Stimulated activated naive B cell treated with anti-CD40 and anti-IgM and Interleukin-4, amounts not matched to agents 10 μg/mL and 1 μg/mL and 100 μg/mL, for 72 hours (primary cell): ENCODE results near the gene C7orf33.
A peak's percentile ranks its signal among the peaks of the same experiment; 100 is the strongest.
"Not testable (repeated sequence)": the region's sequence is repeated elsewhere in the genome, so short reads cannot be mapped to it uniquely, and the experiment has no call there.

Source experiments
- ATAC-seq, 2 donors: fragments of 150-1000 bp; cut with Tn5 transposase; replicated peaks; 2 replicates each; pipeline ENCODE4 v1.10.0; 2021; ENCODE audit warnings: moderate library complexity in 1 of 2
- DNase-seq: peaks from one replicate; pipeline ENCODE4 v3.0.0; 2021
- H3K27ac Mint-ChIP-seq: one replicate; pipeline ENCODE4 v1.8.0; 2022; ENCODE audit warnings: mild to moderate bottlenecking, mixed read lengths
- H3K27me3 Mint-ChIP-seq, 2 donors: one replicate each; pipeline ENCODE4 v1.8.0; 2022; ENCODE audit warnings: mixed read lengths in 2 of 2
- H3K36me3 Mint-ChIP-seq, 2 donors: one replicate each; pipeline ENCODE4 v1.8.0; 2022; ENCODE audit warnings: mixed read lengths in 2 of 2, mild to moderate bottlenecking in 1 of 2
- H3K4me1 Mint-ChIP-seq, 2 donors: one replicate each; pipeline ENCODE4 v1.8.0; 2022; ENCODE audit warnings: mixed read lengths in 2 of 2, mild to moderate bottlenecking in 1 of 2
- H3K4me3 Mint-ChIP-seq, 2 donors: one replicate each; pipeline ENCODE4 v1.8.0; 2022; ENCODE audit warnings: mild to moderate bottlenecking in 2 of 2, mixed read lengths in 2 of 2, moderate library complexity in 1 of 2
- H3K9me3 Mint-ChIP-seq, 2 donors: one replicate each; pipeline ENCODE4 v1.8.0; 2022; ENCODE audit warnings: mixed read lengths in 2 of 2, mild to moderate bottlenecking in 1 of 2

C7orf33 gene

DNA sequence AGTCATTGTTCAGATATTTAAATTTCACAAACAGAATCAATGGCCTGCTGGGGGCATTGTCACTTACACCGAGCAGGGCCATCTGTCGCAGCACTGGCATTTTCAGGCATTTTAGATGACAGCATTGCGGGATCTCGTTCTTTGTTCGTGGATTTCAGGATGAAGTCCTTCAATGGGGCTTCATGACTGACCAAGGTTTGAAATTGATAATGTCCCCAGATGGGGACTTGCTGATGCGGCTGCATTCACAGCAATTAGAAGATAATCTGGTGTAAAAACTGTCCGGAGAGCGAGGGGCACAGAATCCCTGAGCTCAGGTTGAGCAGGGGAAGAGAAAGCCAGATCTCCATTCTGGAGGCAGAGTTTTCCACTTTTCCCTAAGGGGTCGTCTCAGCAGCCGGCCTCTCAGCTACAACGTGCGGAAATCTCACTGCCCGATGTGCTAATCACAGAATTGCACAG, 1.9 kb upstream of the C7orf33 start:
- no peak for ATAC-seq
- peaks cover 34 to 37% of the 10 kb centered on the region in 2 donors for H3K27me3 Mint-ChIP-seq
- peaks cover 0 to 2% of the 10 kb centered on the region in 2 donors for H3K9me3 Mint-ChIP-seq

DNA sequence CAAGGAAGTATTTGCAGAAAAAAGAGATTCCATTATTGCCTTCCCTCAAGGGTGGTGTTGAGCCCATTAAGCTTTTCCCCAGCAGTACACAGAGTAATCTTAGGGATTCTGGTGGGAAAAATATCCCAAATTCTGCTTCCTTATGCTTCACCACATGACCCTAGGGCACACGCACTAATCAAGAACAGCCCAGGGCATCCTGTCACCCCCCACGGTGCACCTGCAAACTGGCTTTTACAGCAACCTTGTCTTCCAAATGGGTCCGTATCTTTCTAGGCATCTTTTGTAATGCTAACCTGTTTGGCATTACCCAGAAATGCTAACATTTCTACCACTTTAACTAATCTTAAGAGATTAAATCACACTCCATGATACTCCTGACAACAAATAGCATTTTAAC, 926 bp upstream of the C7orf33 start:
- Mint-ChIP-seq H3K27ac (peak overlapping the region; percentile 10), H3K9me3 (peaks cover 0 to 2% of the 10 kb centered on the region in 2 donors), H3K27me3 (peaks cover 36 to 37% of the 10 kb centered on the region in 2 donors), H3K36me3 (no peaks in the 10 kb centered on the region), H3K4me3 (no peak overlapping the region), H3K4me1 (peaks cover 9 to 10% of the 10 kb centered on the region in 2 donors)
- ATAC-seq = no peak
- no peak for DNase-seq

More for the DNA sequence above, 1.9 kb upstream of the C7orf33 start:
- no peak for DNase-seq
- Mint-ChIP-seq H3K27ac (no peak overlapping the region), H3K36me3 (no peaks in the 10 kb centered on the region), H3K4me3 (no peak overlapping the region), H3K4me1 (peaks cover 16 to 19% of the 10 kb centered on the region in 2 donors)

DNA sequence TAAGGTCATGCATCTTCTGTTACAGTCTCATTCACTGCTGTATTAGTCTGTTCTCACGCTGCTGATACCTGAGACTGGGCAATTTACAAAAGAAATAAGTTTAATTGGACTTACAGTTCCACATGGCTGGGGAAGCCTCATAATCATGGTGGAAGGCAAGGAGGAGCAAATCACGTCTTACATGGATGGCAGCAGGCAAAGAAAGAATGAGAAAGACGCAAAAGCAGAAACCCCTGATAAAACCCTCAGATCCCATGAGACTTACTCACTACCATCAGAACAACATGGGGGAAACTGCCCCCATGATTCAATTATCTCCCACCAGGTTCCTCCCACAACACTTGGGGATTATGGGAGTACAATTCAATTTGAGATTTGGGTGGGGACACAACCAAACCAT, 5.8 kb downstream of the C7orf33 start:
- ATAC-seq, H3K4me3 Mint-ChIP-seq: not testable (repeated sequence)

DNA sequence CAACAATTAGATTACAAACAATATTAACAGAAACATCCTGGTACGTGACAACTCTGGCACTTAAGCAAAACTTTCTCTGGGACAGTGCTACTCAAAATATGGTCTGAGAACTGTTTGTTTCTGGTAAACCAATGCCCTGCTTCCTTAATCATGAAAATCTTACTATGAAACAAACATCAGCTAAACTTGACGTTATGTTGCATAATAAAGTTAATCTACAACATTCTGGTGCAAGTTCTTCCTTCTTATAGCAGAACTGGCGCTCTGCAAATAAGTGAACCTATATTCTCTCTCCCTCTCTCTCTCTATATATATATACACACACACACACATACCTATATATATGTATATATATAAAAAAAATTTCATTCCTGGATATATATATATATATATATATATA, 7.8 kb downstream of the C7orf33 start:
- Mint-ChIP-seq H3K27me3 (peaks cover 30 to 31% of the 10 kb centered on the region in 2 donors), H3K4me3 (no peak overlapping the region), H3K9me3 (peaks cover 3 to 9% of the 10 kb centered on the region in 2 donors), H3K4me1 (no peaks in the 10 kb centered on the region), H3K36me3 (peaks cover 0 to 6% of the 10 kb centered on the region in 2 donors), H3K27ac (no peak overlapping the region)
- DNase-seq = no peak
- no peak for ATAC-seq

More for the DNA sequence above, 5.8 kb downstream of the C7orf33 start:
- not testable (repeated sequence) for H3K4me1 Mint-ChIP-seq, H3K36me3 Mint-ChIP-seq, H3K27ac Mint-ChIP-seq, DNase-seq, H3K9me3 Mint-ChIP-seq
- peaks cover 28 to 31% of the 10 kb centered on the region in 2 donors for H3K27me3 Mint-ChIP-seq

DNA sequence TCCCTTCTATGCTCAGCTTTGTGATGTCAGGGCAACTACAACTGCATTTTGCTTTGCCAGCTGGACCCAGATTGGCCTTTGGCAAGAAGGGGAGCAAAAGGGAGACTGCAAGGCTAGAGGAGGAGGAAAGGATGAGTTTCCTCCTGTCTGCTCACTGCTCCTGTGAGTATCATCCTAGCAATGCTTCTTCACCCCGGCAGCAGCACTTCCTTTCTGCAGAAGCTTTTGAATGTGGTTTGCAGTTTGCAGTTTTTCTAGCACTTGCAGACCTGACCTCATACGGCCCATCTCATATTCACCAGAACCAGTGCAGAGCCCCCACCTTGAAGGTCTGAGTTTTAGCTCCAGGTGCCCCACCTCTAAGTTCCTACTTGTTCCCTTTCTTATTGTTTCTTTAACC, 14.8 kb downstream of the C7orf33 start:
- Mint-ChIP-seq H3K27ac (no peak overlapping the region), H3K4me1 (no peaks in the 10 kb centered on the region), H3K36me3 (no peaks in the 10 kb centered on the region), H3K27me3 (peaks cover 24 to 30% of the 10 kb centered on the region in 2 donors), H3K4me3 (no peak overlapping the region), H3K9me3 (no peaks in the 10 kb centered on the region)
- DNase-seq (no peak), ATAC-seq (no peak)

DNA sequence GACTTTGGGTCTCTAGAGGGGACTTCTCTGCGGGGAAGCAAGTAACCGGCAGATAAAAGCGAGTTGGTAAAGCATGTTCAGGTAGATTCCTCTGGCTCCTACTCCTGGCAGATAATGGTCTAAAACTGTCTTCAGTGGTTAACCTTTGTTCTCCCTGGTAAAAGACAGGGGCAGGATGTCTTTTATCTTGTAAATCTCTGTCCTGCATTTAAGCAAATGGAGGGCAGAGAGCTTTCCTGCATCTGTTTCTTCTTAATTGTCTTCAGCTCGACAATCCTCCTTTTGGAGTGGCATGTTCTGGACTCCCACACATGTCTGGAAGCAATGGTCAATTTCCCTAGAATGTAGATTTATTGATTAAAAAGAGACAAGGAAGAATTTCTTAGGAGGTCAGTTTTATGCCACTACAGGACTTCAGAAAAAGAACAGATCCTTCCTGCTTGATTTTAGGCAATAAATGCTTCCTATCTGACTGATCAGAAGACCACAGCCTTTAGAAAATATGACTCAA, 16.6 kb downstream of the C7orf33 start:
- Mint-ChIP-seq H3K27me3 (peaks cover 38 to 48% of the 10 kb centered on the region in 2 donors), H3K36me3 (no peaks in the 10 kb centered on the region), H3K4me3 (no peak overlapping the region), H3K9me3 (no peaks in the 10 kb centered on the region), H3K27ac (no peak overlapping the region), H3K4me1 (no peaks in the 10 kb centered on the region)
- DNase-seq = no peak
- no peak for ATAC-seq

DNA sequence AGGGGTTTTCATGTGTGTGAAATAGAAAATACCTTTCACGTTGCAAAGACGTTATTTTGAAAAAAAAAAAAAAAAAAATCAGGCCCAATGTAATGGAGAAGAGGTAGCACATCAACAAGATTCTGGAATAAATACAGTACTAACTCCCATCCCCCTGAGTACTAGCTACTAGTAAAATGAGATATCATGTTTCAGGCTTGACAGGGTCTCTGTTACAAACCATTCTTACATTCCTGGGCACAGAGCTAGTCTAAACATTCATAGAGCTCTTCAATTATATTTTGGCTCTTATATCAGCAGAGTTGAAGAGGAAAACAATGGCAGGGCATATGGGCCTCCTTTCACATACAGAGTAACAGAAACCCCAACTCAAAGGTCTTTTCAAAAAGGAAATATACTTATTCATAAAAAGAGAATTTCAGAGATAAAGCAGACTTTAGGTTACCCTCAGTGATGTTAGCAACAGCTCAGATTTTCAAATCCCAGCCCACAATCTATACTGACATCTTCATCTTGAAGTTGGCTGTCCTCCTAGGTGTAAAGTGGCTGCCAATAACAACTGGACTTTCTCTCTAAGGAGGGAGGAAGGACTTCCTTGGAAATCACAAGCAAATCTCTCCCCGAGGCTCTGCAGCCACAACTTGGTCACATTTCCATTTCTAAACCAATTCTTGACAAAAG, 18.6 kb downstream of the C7orf33 start:
- no peaks in the 10 kb centered on the region for H3K36me3 Mint-ChIP-seq
- peaks cover 35 to 45% of the 10 kb centered on the region in 2 donors for H3K27me3 Mint-ChIP-seq
- H3K4me3 Mint-ChIP-seq = no peak overlapping the region

DNA sequence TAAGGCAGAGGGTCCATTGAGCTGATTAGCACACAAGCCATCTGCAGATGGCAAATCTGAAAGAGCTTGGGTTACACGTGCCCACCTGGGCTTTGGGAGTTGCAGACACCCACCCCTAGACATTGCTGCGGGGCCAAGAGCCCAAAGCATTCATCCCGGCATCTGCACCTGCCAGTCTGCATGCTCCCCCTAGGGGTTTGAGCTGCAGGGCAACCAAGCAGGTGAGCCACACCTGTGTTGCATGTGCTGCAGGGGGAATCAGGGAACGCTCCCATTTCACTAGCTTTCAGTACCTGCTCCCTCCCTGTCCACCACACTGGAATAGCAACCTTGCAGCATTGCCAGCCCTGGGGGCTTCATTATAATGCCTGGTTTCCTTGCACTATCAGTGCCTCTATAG, 21.1 kb downstream of the C7orf33 start:
- no peaks in the 10 kb centered on the region for H3K4me1 Mint-ChIP-seq
- DNase-seq = no peak
- ATAC-seq = no peak
- peaks cover 0 to 2% of the 10 kb centered on the region in 2 donors for H3K9me3 Mint-ChIP-seq
- H3K4me3 Mint-ChIP-seq = no peak overlapping the region
- peaks cover 30 to 36% of the 10 kb centered on the region in 2 donors for H3K27me3 Mint-ChIP-seq
- no peaks in the 10 kb centered on the region for H3K36me3 Mint-ChIP-seq
- no peak overlapping the region for H3K27ac Mint-ChIP-seq

More for the DNA sequence above, 18.6 kb downstream of the C7orf33 start:
- Mint-ChIP-seq H3K4me1 (no peaks in the 10 kb centered on the region), H3K27ac (no peak overlapping the region), H3K9me3 (no peaks in the 10 kb centered on the region)
- ATAC-seq = no peak
- no peak for DNase-seq

DNA sequence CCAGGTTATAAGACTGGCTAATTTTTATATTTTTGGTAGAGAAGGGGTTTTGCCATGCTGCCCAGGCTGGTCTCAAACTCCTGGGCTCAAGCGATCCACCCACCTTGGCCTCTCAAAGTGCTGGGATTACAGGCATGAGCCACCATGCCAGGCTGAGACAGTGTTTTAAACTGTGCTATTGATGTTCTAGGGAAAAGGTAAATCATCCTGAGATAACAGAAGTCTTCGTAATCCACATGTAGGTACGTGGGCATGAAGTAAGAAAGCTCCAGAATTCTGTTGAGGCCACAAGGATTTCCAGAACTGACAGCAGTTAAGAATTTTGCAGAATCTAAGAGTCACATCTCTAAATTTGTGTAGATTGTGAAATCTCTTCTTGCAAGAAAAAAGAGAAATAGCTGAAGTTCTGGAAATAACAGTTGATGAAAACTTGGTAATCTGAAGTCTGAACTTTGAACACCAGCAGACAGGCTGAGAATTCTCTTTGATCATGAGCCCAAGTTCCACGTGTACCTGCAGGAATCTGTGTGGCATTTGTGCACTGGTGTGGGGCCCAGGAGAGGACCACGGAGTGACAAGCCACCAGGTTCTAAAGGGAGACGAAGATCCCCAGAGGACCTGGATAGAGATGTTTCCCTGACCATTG, 24.6 kb downstream of the C7orf33 start:
- Mint-ChIP-seq H3K27ac (no peak overlapping the region), H3K36me3 (peaks cover 2 to 7% of the 10 kb centered on the region in 2 donors), H3K27me3 (peaks cover 46 to 47% of the 10 kb centered on the region in 2 donors), H3K9me3 (peaks cover 8 to 13% of the 10 kb centered on the region in 2 donors), H3K4me3 (no peak overlapping the region), H3K4me1 (peaks cover 0 to 5% of the 10 kb centered on the region in 2 donors)
- ATAC-seq (no peak), DNase-seq (no peak)

DNA sequence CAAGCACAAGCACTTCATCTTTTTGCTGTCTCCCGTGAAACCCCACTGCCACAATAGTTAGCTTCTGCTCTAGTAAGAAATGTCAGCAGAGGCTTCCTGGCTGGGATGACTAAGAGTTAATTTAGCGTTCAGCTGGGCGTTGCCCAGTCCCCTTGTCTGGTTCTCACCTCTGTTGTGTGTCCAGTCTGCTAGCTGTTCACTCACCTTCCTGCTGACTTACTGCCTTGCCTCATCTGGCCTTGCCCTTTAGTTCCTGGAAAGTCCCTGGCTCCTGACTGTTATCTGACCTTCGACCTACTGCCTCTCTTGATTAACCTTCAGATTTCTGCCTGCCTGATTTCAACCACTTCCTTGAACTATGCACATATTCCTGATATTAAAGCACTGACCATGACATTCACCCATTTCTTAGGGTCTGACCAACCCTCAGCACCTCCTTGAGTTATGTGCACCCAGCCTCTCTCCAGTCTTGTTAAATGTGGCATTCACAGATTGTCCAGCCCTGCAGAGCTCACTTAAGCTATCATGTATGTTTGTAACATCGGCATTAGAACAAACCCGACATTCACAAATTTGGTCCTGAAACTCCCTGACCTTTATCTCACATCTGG, 30.3 kb downstream of the C7orf33 start:
- Mint-ChIP-seq H3K9me3 (peaks cover 8 to 13% of the 10 kb centered on the region in 2 donors), H3K27me3 (peaks cover 14 to 37% of the 10 kb centered on the region in 2 donors), H3K27ac (peak overlapping the region; percentile 68), H3K4me3 (peak overlapping the region; percentile 22 to 41), H3K4me1 (peaks cover 11 to 27% of the 10 kb centered on the region in 2 donors), H3K36me3 (peaks cover 2 to 7% of the 10 kb centered on the region in 2 donors)
- ATAC-seq (peak; percentile 87 to 89), DNase-seq (peak; percentile 49)

DNA sequence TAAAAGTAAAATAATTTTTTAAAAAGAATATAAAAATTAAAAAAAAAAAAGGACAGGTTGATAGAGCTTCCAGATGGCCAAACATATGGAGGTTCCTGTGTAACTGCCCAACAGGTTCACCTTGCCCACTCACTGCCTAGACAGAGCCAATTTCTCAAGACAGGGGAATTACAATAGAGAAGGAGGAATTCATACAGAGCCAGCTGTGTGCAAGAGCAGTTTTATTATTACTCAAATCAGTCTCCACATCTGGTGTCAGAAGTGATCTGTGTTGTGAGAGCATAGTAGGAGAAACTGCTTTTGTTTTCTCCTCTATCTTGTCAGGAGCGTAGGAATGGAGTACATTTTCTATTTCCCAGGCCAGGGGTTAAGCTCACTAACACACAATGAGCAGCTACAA, 31.0 kb downstream of the C7orf33 start:
- H3K4me3 Mint-ChIP-seq = no peak overlapping the region
- DNase-seq (no peak), ATAC-seq (peak; percentile 65 to 67)
- H3K9me3 Mint-ChIP-seq = peaks cover 8 to 11% of the 10 kb centered on the region in 2 donors
- H3K4me1 Mint-ChIP-seq = peaks cover 11 to 27% of the 10 kb centered on the region in 2 donors
- peaks cover 14 to 35% of the 10 kb centered on the region in 2 donors for H3K27me3 Mint-ChIP-seq
- H3K36me3 Mint-ChIP-seq = peaks cover 2 to 7% of the 10 kb centered on the region in 2 donors
- no peak overlapping the region for H3K27ac Mint-ChIP-seq

DNA sequence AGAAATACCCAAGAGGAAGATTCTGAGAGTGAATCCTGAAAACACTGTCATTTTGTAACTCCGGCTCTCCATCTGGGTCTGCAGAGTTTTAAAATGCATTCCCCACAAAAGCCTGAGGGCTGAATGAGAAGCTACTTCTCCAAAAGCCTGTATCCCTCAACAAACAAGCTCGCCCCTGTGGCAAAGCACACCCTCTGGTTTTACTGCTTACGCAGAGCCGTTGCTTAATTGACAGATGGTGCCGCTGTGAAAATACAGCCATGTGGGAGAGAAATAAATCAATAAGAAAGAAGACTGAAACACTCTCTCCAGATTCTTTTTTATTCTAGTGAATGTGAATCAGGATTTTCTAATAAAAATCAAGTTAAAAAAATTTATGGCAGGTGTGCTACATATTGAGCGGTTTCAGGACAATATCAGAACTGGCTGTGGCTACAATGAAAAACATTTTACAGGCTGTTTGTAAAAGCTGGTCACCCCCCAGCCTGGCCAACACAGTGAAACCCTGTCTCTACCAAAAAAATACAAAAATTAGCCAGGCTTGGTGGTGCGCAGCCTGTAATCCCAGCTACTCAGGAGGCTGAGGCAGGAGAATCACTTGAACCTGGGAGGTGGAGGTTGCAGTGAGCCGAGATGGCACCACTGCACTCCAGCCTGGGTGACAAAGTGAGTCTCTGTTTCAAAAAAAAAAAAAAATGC, 32.5 kb downstream of the C7orf33 start:
- Mint-ChIP-seq H3K4me1 (peaks cover 11 to 29% of the 10 kb centered on the region in 2 donors), H3K36me3 (peaks cover 1 to 5% of the 10 kb centered on the region in 2 donors), H3K27me3 (peaks cover 11 to 28% of the 10 kb centered on the region in 2 donors), H3K9me3 (peaks cover 5 to 6% of the 10 kb centered on the region in 2 donors), H3K4me3 (no peak overlapping the region), H3K27ac (no peak overlapping the region)
- DNase-seq (no peak), ATAC-seq (no peak)

DNA sequence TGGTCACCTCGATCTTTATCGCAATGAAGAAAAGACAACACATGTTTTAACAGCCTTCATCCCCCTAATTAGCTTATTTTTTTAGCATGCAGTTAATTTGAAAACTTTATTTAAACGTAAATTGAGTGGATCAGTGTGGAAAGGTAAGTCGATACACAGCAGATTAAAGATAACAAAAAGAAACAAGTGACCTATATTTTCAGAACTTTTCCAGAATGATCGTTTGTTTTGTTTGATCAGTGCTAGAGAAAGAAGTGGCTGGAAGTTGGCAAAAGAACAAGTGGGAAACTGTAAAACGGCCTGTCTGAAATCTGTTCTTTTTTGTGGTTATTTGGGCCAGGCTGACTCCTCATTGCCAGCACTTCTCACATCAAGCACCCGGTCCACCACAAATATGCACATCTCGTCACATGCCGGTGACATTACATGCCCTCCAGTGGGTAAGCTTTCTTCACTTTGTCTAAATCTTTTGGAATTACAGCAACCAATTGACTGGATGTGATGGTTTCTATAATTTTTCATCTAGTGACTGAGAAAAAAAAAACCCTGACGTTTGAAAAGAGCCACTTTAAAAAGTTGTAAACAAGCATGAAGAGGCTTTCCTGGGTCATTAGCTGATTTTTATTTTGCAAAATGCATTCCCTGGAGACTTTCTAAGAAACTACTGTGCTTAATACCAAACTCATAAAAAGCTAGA, 33.2 kb downstream of the C7orf33 start:
- Mint-ChIP-seq H3K4me1 (peaks cover 11 to 31% of the 10 kb centered on the region in 2 donors), H3K9me3 (no peaks in the 10 kb centered on the region), H3K36me3 (no peaks in the 10 kb centered on the region), H3K27me3 (peaks cover 4 to 21% of the 10 kb centered on the region in 2 donors), H3K4me3 (no peak overlapping the region), H3K27ac (no peak overlapping the region)
- ATAC-seq (no peak), DNase-seq (no peak)
